Fibroblast of the aortic adventitia (primary cell): ENCODE measurements around the gene DNAJB11. TPM values are rescaled to one million over a fixed set of nuclear protein-coding genes. Genes with fewer than 3 reads are reported as not detected.
"Not testable (repeated sequence)": the region's sequence is repeated elsewhere in the genome, so short reads cannot be mapped to it uniquely, and the experiment has no call there.

Experiments
- DNase-seq: peaks from one replicate; pipeline ENCODE4 v3.0.0-alpha.2; 2010; ENCODE audit warnings: low read depth
- H3K4me3 ChIP-seq: 2 replicates; pipeline ENCODE4 v1.5.1; 2011; ENCODE audit warnings: low read depth, mild to moderate bottlenecking, control low read depth, low read length, moderate library complexity
- total RNA-seq: library from RNA; depleted of rRNA; stranded (reverse); fragments of >200 nt; gene quantifications from 2 replicates; pipeline ENCODE4 v1.2.3, GENCODE V29; 2012; ENCODE audit warnings: low replicate concordance
- TF ChIP-seq, protein P1 (sequence below): IDR thresholded peaks from 2 replicates; pipeline ENCODE4 v1.5.1; 2011; ENCODE audit warnings: mild to moderate bottlenecking, low read length, control low read depth, inconsistent platforms; ENCODE audit not compliant: insufficient read depth

DNAJB11 gene
- total RNA-seq, 1 donor: 44.0 TPM

GRCh38 chr3:186625600-186626042 is 55.1 kb downstream of the DNAJB11 start:
- H3K4me3 ChIP-seq: no peak overlapping the region
- TF ChIP-seq, protein P1, sequence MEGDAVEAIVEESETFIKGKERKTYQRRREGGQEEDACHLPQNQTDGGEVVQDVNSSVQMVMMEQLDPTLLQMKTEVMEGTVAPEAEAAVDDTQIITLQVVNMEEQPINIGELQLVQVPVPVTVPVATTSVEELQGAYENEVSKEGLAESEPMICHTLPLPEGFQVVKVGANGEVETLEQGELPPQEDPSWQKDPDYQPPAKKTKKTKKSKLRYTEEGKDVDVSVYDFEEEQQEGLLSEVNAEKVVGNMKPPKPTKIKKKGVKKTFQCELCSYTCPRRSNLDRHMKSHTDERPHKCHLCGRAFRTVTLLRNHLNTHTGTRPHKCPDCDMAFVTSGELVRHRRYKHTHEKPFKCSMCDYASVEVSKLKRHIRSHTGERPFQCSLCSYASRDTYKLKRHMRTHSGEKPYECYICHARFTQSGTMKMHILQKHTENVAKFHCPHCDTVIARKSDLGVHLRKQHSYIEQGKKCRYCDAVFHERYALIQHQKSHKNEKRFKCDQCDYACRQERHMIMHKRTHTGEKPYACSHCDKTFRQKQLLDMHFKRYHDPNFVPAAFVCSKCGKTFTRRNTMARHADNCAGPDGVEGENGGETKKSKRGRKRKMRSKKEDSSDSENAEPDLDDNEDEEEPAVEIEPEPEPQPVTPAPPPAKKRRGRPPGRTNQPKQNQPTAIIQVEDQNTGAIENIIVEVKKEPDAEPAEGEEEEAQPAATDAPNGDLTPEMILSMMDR: no peak
- no peak for DNase-seq

DNA sequence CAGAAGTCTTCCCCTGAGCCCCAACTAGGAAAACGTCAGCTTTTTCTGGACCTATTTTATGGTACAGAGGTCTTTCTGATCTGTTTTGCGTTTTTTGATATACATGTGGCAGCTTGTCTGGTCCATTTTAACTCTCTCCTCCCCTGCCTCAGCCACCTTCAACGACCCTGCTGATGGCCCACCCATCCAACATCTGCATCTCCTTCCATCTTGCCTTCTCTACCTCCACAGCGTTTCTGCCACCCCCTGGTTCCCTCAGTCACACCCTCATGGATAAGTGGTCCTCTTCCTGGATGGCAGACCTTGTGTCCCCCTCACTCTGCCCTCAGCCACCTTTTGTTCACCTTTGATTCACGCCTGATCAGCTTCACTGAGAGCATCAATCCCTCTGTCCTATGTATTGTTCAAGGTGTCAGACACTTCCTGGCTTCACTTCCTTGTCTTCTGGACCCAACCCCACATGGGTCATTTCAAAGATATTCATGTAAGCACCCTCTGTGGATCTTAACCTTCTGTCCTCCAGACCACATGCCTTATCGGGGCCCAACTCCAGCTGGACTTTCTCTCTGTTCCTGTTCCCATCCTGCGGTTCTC is 55.8 kb downstream of the DNAJB11 start:
- TF ChIP-seq, protein P1: no peak
- no peak for DNase-seq
- no peak overlapping the region for H3K4me3 ChIP-seq

- no peak for DNase-seq
- TF ChIP-seq, protein P1: no peak
Observed at GRCh38 chr3:186627852-186628414, 57.4 kb downstream of the DNAJB11 start.

DNA sequence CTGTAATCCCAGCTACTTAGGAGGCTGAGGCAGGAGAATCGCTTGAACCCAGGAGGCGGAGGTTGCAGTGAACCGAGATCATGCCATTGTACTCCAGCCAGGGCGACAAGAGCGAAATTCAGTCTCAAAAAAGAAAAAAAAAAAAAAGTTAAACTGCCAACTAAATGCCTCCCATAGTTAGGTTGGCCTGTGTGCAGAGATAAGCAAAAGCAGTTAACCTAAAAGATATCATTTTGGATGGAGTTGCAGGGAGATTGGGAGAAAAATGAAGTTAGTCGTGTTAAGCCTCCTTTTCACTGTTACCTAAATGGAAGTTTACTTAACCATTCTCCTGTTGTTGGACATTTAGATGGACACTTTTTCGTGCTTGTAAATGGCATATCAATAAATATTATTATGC is 58.2 kb downstream of the DNAJB11 start:
- no peak for DNase-seq

More at GRCh38 chr3:186627852-186628414, 57.4 kb downstream of the DNAJB11 start:
- no peak overlapping the region for H3K4me3 ChIP-seq

GRCh38 chr3:186630950-186631641 is 60.6 kb downstream of the DNAJB11 start:
- DNase-seq: no peak
- no peak overlapping the region for H3K4me3 ChIP-seq
- TF ChIP-seq, protein P1: no peak

More for the DNA sequence above, 58.2 kb downstream of the DNAJB11 start:
- H3K4me3 ChIP-seq: no peak overlapping the region
- TF ChIP-seq, protein P1: no peak

GRCh38 chr3:186633481-186633880 is 63.0 kb downstream of the DNAJB11 start:
- DNase-seq: no peak
- no peak overlapping the region for H3K4me3 ChIP-seq
- TF ChIP-seq, protein P1: no peak

GRCh38 chr3:186634207-186634606 is 63.7 kb downstream of the DNAJB11 start:
- not testable (repeated sequence) for DNase-seq, H3K4me3 ChIP-seq
